HTR-8/SVneo (cell line): Measurements from ENCODE around the gene ASIC5.

Experiments used
- DNase-seq: peaks from one replicate; pipeline ENCODE4 v3.0.0; 2011; ENCODE audit warnings: low spot score, mixed read lengths; ENCODE audit not compliant: insufficient read length
- FAIRE-seq: peaks from 2 replicates; lab custom pipeline; 2011; peaks lifted over from hg19 to GRCh38; lab: Jason Lieb, UNC

ASIC5 gene

DNA sequence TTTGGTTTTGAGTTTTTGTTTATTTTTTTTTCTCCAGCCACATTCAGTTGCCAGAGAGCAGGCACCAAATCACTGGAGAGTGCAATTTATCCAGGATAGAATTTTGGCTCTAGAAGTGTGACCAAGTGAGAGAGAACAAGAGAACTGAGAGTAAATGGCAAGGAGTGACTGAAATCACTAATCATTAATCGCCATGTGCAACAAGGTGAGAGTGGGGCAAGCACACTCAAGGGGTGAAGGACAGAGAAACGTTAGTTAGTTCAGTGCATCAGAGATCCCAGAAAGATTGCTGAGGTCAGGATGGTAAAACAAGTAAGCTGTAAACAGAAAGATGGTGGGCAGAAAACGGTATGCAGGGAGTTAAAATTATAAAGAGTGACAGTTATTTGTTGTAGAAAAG, 17.8 kb upstream of the ASIC5 start:
- DNase-seq (no peak), FAIRE-seq (no peak)

GRCh38 chr4:155881555-155881954, 15.5 kb upstream of the ASIC5 start:
- no peak for DNase-seq
- FAIRE-seq: no peak

GRCh38 chr4:155879767-155880166, 13.7 kb upstream of the ASIC5 start:
- DNase-seq (no peak), FAIRE-seq (no peak)

DNA sequence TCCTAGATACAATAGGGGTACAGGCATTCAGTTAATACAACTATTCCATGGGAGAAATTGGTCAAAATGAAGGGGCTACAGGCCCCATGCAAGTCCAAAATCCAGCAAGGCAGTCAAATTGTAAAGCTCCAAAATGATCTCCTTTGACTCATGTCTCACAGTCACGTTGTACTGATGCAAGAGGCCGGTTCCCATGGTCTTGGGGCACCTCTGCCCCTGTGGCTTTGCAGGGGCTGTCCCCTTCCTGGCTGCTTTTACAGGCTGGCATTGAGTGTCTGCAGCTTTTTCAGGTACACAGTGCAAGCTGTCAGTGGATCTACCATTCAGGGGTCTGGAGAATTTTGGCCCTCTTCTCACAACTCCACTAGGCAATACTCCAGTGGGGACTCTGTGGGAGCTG, 12.5 kb upstream of the ASIC5 start:
- FAIRE-seq (no peak), DNase-seq (no peak)

DNA sequence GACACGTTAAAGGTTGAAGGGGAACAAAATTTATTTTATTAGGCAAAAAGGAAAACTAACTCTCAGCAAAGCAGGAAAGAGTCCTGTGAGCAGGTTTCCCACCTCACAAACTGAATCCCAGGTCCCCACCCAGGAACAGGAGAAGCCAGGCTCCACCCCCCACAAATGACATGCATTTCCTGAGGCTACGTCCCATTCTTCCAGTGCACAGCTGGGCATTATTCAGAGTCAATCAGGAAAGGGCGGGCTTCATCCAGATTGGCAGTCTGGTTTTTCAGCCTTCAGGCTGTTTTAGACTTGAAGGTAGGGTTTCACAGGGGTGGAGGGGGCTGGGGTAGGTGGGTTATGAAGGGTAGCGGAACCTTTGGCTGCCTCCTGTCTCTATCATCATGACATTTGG, 11.9 kb upstream of the ASIC5 start:
- DNase-seq (no peak), FAIRE-seq (no peak)

GRCh38 chr4:155875878-155876277, 9.8 kb upstream of the ASIC5 start:
- DNase-seq: no peak
- no peak for FAIRE-seq

- FAIRE-seq: no peak
These were observed 10.2 kb downstream of the ASIC5 start for GRCh38 chr4:155855897-155856296.

DNA sequence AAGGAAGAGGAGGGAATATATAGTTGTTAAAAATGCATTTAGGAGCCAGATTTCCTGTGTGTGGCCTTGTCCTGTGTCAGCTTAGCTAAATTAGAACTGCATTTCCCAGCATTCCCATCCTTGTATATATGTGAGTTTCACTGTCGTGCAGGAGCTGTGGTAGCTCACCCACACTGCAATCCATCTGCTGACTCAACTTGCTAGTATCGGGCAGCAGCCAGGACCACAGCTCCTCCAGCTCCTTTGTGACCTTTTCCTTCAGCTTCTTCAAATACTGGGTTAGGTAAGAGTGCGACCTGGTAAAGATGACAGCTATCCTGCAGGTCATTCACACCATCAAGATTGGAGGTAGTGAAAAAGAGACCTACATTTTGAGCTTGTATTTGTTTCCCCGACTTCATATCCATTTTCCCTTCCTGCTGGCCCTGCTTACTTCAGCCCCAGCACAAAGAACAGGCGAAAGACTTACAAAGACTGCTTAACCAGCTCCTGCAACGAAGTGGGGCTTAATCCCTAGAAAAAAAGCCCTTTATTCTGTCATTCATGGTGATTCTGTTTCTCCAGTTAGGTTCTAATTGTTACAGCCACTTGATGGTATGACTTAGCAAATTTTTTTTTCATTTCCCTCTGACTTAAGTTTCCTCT, 11.4 kb downstream of the ASIC5 start:
- DNase-seq (no peak), FAIRE-seq (no peak)

More at GRCh38 chr4:155855897-155856296, 10.2 kb downstream of the ASIC5 start:
- no peak for DNase-seq

- no peak for FAIRE-seq
These were observed 12.9 kb downstream of the ASIC5 start for GRCh38 chr4:155853189-155853588.

GRCh38 chr4:155849042-155849441, 17.0 kb downstream of the ASIC5 start:
- FAIRE-seq (no peak), DNase-seq (no peak)

More at GRCh38 chr4:155853189-155853588, 12.9 kb downstream of the ASIC5 start:
- DNase-seq: no peak

- FAIRE-seq (no peak), DNase-seq (no peak)
These were observed 19.1 kb downstream of the ASIC5 start for GRCh38 chr4:155846929-155847328.

DNA sequence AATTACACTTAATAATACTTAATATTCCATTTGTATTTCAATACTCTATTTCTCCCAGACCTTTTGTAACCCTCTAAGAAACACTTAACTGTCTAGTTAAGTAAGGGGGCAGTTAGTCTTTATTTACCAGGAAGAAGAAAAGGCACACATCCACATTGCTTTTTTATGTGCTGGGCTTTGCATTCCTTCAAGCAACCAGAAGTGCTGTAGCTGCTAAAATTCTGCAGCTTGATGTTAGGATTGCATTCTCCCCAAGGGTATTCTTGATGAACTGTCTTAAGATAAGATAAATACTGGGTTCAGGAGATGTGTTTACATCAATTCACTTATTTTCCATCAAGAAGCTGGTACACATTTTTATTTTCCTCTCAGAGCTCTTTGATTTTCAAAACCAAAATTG, 24.0 kb downstream of the ASIC5 start:
- DNase-seq: no peak
- FAIRE-seq: no peak

DNA sequence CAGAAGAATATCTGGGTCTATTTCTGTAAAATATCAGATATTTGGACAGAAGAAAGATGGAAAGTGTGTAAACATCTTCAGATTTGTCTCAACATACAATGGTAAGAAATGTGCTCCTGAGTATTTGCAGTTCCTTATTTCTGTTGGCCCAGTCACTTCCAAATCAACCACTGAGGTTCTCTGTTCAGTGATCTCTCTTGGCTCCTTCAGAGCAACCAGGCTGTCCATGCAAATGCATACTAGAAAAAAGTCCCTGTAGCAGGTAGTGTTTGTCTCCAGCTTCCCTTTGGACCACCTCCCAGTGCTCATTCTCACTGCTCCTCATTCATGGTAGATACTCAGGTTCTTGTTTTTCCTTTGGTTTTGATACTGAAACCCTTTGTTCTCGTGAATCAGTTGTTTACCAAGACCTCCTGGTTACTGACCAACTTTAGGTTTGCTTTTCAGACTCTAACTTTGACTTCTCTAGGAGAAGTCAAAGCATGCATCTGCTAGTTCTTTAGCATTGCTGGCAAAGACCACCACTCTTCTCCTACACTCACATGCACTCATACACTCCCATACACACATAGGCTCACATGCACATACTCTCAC, 28.8 kb downstream of the ASIC5 start:
- FAIRE-seq (no peak), DNase-seq (no peak)

- DNase-seq (no peak), FAIRE-seq (no peak)
These were observed 33.4 kb downstream of the ASIC5 start for GRCh38 chr4:155832664-155833063.

DNA sequence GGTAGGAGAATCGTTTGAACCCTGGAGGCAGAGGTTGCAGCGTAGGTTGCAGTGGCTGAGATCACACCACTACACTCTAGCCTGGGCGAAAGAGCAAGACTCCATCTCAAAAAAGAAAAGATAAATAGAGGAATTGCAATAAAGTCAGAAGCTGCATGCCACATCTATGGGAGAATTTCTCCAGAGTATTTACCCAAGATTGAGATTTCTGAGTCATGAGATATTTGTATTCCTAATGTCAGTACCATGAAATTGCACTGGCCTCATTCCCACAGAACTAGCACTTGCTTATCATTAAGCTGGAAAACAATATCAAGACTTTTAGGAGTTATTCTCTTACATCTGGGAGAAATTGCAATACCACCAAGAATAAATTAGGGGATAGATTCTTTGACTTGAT, 37.4 kb downstream of the ASIC5 start:
- no peak for FAIRE-seq
- no peak for DNase-seq

DNA sequence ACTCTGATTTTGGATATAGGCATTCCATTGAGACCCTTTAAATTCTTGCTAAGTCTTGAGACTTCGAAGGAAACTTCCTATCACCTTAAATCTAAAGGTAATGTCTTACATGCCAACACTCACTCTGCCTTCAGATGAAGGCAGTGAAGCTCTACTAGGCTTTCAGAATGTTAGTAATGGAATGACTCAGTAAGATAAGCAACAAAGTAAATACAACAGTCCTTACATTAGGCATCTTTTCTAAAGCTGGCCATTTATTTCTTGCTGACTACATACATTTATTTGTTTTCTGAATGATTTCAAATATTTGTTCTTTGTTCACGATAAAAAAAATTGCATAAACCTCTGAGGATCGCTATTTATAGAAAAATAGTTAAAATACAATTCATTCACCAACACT, 43.5 kb downstream of the ASIC5 start:
- DNase-seq: no peak
- FAIRE-seq: no peak

DNA sequence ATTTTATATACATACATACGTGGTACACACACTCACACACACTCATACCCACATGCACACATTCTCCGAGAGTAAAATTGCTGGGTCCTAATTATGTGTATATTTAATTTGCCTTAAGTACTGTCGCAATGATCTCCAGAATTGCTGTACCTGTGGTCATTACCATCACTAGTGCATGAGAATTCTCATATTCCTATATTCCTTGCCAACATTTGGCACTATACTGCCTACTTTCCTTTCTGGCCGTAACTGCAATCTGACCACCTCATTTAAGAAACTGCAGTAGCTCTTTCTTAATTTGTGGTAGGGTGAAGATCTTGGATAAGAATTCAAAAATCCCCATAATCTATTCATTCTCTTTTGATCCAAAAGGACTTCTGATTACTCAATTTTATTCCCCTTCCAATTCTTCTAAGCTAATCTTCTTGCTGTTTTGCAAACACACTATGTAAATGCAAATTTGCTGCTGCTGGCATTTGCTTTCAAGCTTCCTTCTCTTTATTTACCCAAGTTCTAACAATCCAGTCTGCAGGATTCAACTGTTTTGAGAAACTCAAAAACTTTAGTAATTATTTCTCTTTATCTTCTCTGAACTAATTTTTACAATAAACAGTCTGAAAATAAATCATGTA, 45.1 kb downstream of the ASIC5 start:
- FAIRE-seq: no peak
- no peak for DNase-seq

- FAIRE-seq (no peak), DNase-seq (no peak)
These were observed 47.0 kb downstream of the ASIC5 start for GRCh38 chr4:155819066-155819465.

- no peak for FAIRE-seq
These were observed 47.4 kb downstream of the ASIC5 start for GRCh38 chr4:155818639-155819038.

GRCh38 chr4:155811083-155811482, 55.0 kb downstream of the ASIC5 start:
- DNase-seq (no peak), FAIRE-seq (no peak)

More at GRCh38 chr4:155818639-155819038, 47.4 kb downstream of the ASIC5 start:
- no peak for DNase-seq

DNA sequence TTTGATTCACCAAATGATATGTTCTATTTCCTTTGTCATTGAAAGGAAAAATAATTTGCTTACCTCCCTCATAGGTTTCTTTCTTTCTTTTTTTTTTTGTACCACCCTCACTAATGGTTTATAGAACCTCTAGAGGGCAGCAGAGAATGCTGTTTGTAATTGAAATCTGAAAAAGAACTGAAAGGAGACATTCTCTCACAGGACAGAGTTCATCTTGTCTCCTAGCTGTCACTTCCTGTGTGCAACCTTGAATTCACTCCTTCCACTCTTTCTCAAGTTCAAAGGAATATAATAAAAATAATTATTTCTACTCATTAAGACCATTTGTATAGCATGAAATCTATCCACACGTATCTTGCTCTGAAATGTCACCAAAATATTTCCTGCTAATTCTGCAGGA, 56.2 kb downstream of the ASIC5 start:
- no peak for FAIRE-seq
- DNase-seq: peak; percentile 48

GRCh38 chr4:155807021-155807420, 59.1 kb downstream of the ASIC5 start:
- FAIRE-seq: no peak
- DNase-seq: no peak
